DOHH2 (cell line): Measurements from ENCODE around the gene CNOT4.

Experiments
- EZH2phosphoT487 ChIP-seq: fragments of 200-600 bp; sonication (generic); IDR thresholded peaks from 2 replicates; pipeline ENCODE4 v1.6.1; 2017; ENCODE audit warnings: borderline replicate concordance, mild to moderate bottlenecking, antibody characterized with exemption, low read length, moderate library complexity, mixed read lengths
- TF ChIP-seq, protein P1 (sequence below): fragments of 200-600 bp; sonication (generic); IDR thresholded peaks from one replicate; pipeline ENCODE4 v1.5.1; 2014; ENCODE audit warnings: antibody characterized with exemption, mild to moderate bottlenecking, low read depth, low read length; ENCODE audit not compliant: poor library complexity, severe bottlenecking

DNA sequence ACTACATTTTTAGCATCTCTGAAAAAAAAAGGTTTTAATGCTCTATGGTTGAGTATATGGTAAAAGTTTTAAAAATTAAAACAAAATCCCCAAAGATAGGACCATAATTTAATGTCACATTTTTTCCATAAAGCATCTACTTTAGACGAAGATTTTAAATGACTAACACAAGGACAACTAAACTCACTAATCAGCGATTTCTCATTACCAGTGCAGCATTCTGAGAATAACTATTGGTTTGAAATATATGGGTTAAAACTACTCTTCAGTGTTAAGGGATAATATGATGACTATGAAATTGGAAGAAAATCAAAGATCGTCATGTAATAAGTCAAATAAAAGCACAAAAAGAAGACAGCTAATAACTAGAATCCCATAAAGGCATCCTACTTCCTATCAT, 118.4 kb downstream of the CNOT4 start:
- TF ChIP-seq, protein P1, sequence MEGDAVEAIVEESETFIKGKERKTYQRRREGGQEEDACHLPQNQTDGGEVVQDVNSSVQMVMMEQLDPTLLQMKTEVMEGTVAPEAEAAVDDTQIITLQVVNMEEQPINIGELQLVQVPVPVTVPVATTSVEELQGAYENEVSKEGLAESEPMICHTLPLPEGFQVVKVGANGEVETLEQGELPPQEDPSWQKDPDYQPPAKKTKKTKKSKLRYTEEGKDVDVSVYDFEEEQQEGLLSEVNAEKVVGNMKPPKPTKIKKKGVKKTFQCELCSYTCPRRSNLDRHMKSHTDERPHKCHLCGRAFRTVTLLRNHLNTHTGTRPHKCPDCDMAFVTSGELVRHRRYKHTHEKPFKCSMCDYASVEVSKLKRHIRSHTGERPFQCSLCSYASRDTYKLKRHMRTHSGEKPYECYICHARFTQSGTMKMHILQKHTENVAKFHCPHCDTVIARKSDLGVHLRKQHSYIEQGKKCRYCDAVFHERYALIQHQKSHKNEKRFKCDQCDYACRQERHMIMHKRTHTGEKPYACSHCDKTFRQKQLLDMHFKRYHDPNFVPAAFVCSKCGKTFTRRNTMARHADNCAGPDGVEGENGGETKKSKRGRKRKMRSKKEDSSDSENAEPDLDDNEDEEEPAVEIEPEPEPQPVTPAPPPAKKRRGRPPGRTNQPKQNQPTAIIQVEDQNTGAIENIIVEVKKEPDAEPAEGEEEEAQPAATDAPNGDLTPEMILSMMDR: no peak
- TF ChIP-seq EZH2phosphoT487: no peak
